GM12864 (cell line): Measurements from ENCODE around the gene GIGYF1.
"Not testable (repeated sequence)": the region's sequence is repeated elsewhere in the genome, so short reads cannot be mapped to it uniquely, and the experiment has no call there.

Source experiments
- DNase-seq: peaks from one replicate; pipeline ENCODE4 v3.0.0-alpha.2; 2011; ENCODE audit warnings: low read depth
- H3K4me3 ChIP-seq: 2 replicates; pipeline ENCODE4 v1.5.1; 2011; ENCODE audit warnings: mild to moderate bottlenecking, low read depth, low read length, control low read depth
- CTCF ChIP-seq: IDR thresholded peaks from 2 replicates; pipeline ENCODE4 v1.5.1; 2011; ENCODE audit warnings: low read depth, mild to moderate bottlenecking, moderate library complexity, low read length, control low read depth, inconsistent platforms; ENCODE audit errors: missing control alignments

Gene GIGYF1

GRCh38 chr7:100720279-100720670 is 26.2 kb upstream of the GIGYF1 start, which contains the start of gene EPO:
EPO (plus strand) TSS chr7:100720468; CDS start chr7:100720981, 513 bp downstream.
- no peak within 1 kb of the TSS for H3K4me3 ChIP-seq
- no peak for DNase-seq
- TF ChIP-seq CTCF = no peak

GRCh38 chr7:100719523-100720278 is 25.7 kb upstream of the GIGYF1 start:
- no peak overlapping the region for H3K4me3 ChIP-seq
- no peak for DNase-seq
- TF ChIP-seq CTCF = no peak

- not testable (repeated sequence) for DNase-seq, H3K4me3 ChIP-seq
These were observed 23.0 kb upstream of the GIGYF1 start for GRCh38 chr7:100717073-100717472.

- DNase-seq = no peak
- H3K4me3 ChIP-seq = no peak overlapping the region
- no peak for TF ChIP-seq CTCF
These were observed 20.7 kb upstream of the GIGYF1 start for GRCh38 chr7:100714725-100715124.

GRCh38 chr7:100711369-100711768 is 17.3 kb upstream of the GIGYF1 start:
- no peak for DNase-seq
- no peak overlapping the region for H3K4me3 ChIP-seq
- TF ChIP-seq CTCF = no peak

GRCh38 chr7:100710452-100710851 is 16.4 kb upstream of the GIGYF1 start:
- DNase-seq = no peak
- TF ChIP-seq CTCF = no peak
- H3K4me3 ChIP-seq = no peak overlapping the region

GRCh38 chr7:100708395-100708794 is 14.3 kb upstream of the GIGYF1 start:
- DNase-seq = no peak
- no peak overlapping the region for H3K4me3 ChIP-seq
- no peak for TF ChIP-seq CTCF
